ENCODE data around the gene ZNF789. TPM values are rescaled to one million over a fixed set of nuclear protein-coding genes. Genes with fewer than 3 reads are reported as not detected.
A peak's percentile ranks its signal among the peaks of the same experiment; 100 is the strongest.

ZNF789 gene
- total RNA-seq, 1 donor = 11.7 TPM

- TF ChIP-seq, protein P1, sequence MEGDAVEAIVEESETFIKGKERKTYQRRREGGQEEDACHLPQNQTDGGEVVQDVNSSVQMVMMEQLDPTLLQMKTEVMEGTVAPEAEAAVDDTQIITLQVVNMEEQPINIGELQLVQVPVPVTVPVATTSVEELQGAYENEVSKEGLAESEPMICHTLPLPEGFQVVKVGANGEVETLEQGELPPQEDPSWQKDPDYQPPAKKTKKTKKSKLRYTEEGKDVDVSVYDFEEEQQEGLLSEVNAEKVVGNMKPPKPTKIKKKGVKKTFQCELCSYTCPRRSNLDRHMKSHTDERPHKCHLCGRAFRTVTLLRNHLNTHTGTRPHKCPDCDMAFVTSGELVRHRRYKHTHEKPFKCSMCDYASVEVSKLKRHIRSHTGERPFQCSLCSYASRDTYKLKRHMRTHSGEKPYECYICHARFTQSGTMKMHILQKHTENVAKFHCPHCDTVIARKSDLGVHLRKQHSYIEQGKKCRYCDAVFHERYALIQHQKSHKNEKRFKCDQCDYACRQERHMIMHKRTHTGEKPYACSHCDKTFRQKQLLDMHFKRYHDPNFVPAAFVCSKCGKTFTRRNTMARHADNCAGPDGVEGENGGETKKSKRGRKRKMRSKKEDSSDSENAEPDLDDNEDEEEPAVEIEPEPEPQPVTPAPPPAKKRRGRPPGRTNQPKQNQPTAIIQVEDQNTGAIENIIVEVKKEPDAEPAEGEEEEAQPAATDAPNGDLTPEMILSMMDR (IDR thresholded peaks at IDR 0.05; ENCODE audit: insufficient read depth, low read depth, low read length) = peak; percentile 40
- peak; percentile 12 for DNase-seq (ENCODE audit: low read depth)
- H3K4me3 ChIP-seq (ENCODE audit: low read depth, low read length) = no peak overlapping the region
Measured at GRCh38 chr7:99525713-99526440, 53.2 kb downstream of the ZNF789 start.

GRCh38 chr7:99531354-99531765 lies 58.7 kb downstream of the ZNF789 start:
- H3K4me3 ChIP-seq (ENCODE audit: low read depth, low read length) = no peak overlapping the region
- peak; percentile 11 for DNase-seq (ENCODE audit: low read depth)
- TF ChIP-seq, protein P1 (IDR thresholded peaks at IDR 0.05; ENCODE audit: insufficient read depth, low read depth, low read length) = no peak

GRCh38 chr7:99535667-99536066 lies 63.0 kb downstream of the ZNF789 start:
- H3K4me3 ChIP-seq (ENCODE audit: low read depth, low read length) = no peak overlapping the region
- TF ChIP-seq, protein P1 (IDR thresholded peaks at IDR 0.05; ENCODE audit: insufficient read depth, low read depth, low read length) = no peak
- DNase-seq (ENCODE audit: low read depth) = no peak

Other genes starting within 250 kb of the ZNF789 start
- not detected in 2 replicates for gene MYH16, start 200.1 kb upstream of the ZNF789 start, total RNA-seq
- 158 and 160 TPM in 2 replicates for gene ARPC1A, start 147.0 kb upstream of the ZNF789 start, total RNA-seq
- 186 and 241 TPM in 2 replicates for gene ARPC1B, start 98.2 kb upstream of the ZNF789 start, total RNA-seq
- gene PDAP1, start 64.3 kb upstream of the ZNF789 start, total RNA-seq = 34.5 and 38.0 TPM in 2 replicates
- gene BUD31, start 63.9 kb upstream of the ZNF789 start, total RNA-seq = 101 and 170 TPM in 2 replicates
- 7.7 and 8.2 TPM in 2 replicates for gene PTCD1, start 34.1 kb upstream of the ZNF789 start, total RNA-seq
- gene CPSF4, start 33.9 kb upstream of the ZNF789 start, total RNA-seq = 33.8 and 38.4 TPM in 2 replicates
- gene ATP5MF, start 6.7 kb upstream of the ZNF789 start, total RNA-seq = 190 and 573 TPM in 2 replicates
- gene ZNF394, start 27.4 kb downstream of the ZNF789 start, total RNA-seq = 22.5 and 30.2 TPM in 2 replicates
- 11.6 and 17.7 TPM in 2 replicates for gene ZKSCAN5, start 31.8 kb downstream of the ZNF789 start, total RNA-seq
- gene FAM200A, start 79.2 kb downstream of the ZNF789 start, total RNA-seq = 5.5 and 9.5 TPM in 2 replicates
- 75.7 and 88.5 TPM in 2 replicates for gene ZNF655, start 85.8 kb downstream of the ZNF789 start, total RNA-seq
- 0.43 and 1.6 TPM in 2 replicates for gene TMEM225B, start 125.4 kb downstream of the ZNF789 start, total RNA-seq
- gene ZSCAN25, start 144.1 kb downstream of the ZNF789 start, total RNA-seq = 11.9 and 13.4 TPM in 2 replicates
- gene CYP3A5, start 207.1 kb downstream of the ZNF789 start, total RNA-seq = under 0.01 and 0.43 TPM in 2 replicates

All from fibroblast of villous mesenchyme (primary cell).